A673 (cell line): ENCODE data around the gene RAD21L1. TPM values are rescaled to one million over a fixed set of nuclear protein-coding genes. Genes with fewer than 3 reads are reported as not detected.
A peak's percentile ranks its signal among the peaks of the same experiment; 100 is the strongest.

Source experiments
- BruUV-seq: library from RNA; stranded (reverse); fragments of 400-500 nt; replicated peaks from 2 replicates; lab custom pipeline; 2021; lab: Mats Ljungman, UMichigan
- CTCF ChIA-PET: fragments of 300-600 bp; sonication (Branson Sonifier 250); formaldehyde crosslinking; loops from one replicate; lab custom pipeline; 2022; ENCODE audit warnings: antibody characterized with exemption; lab: Charles Lee
- POLR2A ChIA-PET: fragments of 300-600 bp; sonication (Branson Sonifier 250); formaldehyde crosslinking; loops from one replicate; lab custom pipeline; 2022; ENCODE audit warnings: antibody characterized with exemption; ENCODE audit not compliant: low non-redundant PET; lab: Charles Lee
- DNase-seq: peaks from one replicate; pipeline ENCODE4 v3.0.0-alpha.2; 2015; ENCODE audit warnings: low spot score
- H3K27ac ChIP-seq: fragments of 200-600 bp; sonication (generic); 2 replicates; pipeline ENCODE4 v1.5.1; 2016; ENCODE audit warnings: mixed run types, low read depth, mild to moderate bottlenecking, mixed read lengths, antibody characterized with exemption, low read length; ENCODE audit not compliant: poor library complexity, severe bottlenecking
- H3K27me3 ChIP-seq: fragments of 200-600 bp; sonication (generic); replicated peaks from 2 replicates; pipeline ENCODE4 v1.6.1; 2017; ENCODE audit warnings: mixed run types, low read depth, mild to moderate bottlenecking, mixed read lengths, antibody characterized with exemption, low read length; ENCODE audit not compliant: insufficient read depth, poor library complexity
- H3K36me3 ChIP-seq: fragments of 200-600 bp; sonication (generic); 2 replicates; pipeline ENCODE4 v1.6.1; 2016; ENCODE audit warnings: mixed run types, mild to moderate bottlenecking, mixed read lengths, antibody characterized with exemption, low read length; ENCODE audit not compliant: insufficient read depth, poor library complexity, severe bottlenecking
- H3K4me1 ChIP-seq: fragments of 200-600 bp; sonication (generic); 2 replicates; pipeline ENCODE4 v1.6.1; 2017; ENCODE audit warnings: mixed run types, mild to moderate bottlenecking, mixed read lengths, antibody characterized with exemption, low read length; ENCODE audit not compliant: insufficient read depth, poor library complexity, severe bottlenecking
- H3K4me3 ChIP-seq: fragments of 200-600 bp; sonication (generic); 2 replicates; pipeline ENCODE4 v1.5.1; 2016; ENCODE audit warnings: low read depth, mixed run types, mild to moderate bottlenecking, mixed read lengths, low read length; ENCODE audit not compliant: poor library complexity, severe bottlenecking
- H3K9me3 ChIP-seq: fragments of 200-600 bp; sonication (generic); 2 replicates; pipeline ENCODE4 v1.6.1; 2016; ENCODE audit warnings: mixed run types, low read depth, mild to moderate bottlenecking, mixed read lengths, antibody characterized with exemption, low read length; ENCODE audit not compliant: poor library complexity, severe bottlenecking
- CTCF ChIP-seq: fragments of 300-800, 200-600 bp; sonication (generic); conservative IDR thresholded peaks from 2 replicates; pipeline ENCODE4 v1.5.1; 2017; ENCODE audit warnings: low read depth, mild to moderate bottlenecking, antibody characterized with exemption, low read length, moderate library complexity, mixed read lengths
- EZH2 ChIP-seq: fragments of 200-600 bp; sonication (generic); IDR thresholded peaks from 2 replicates; pipeline ENCODE4 v1.6.1; 2017; ENCODE audit warnings: borderline replicate concordance, low read depth, mild to moderate bottlenecking, mixed read lengths, antibody characterized with exemption, low read length; ENCODE audit not compliant: poor library complexity, severe bottlenecking
- intact Hi-C: fragments of 100-400 bp; cut with micrococcal nuclease; formaldehyde crosslinking; loops from one replicate; pipeline ENCODE4 v1.10.0; 2022; ENCODE audit not compliant: unreplicated experiment
- total RNA-seq: library from RNA; stranded (reverse); gene quantifications from 2 replicates; pipeline ENCODE4 v1.2.3, GENCODE V29; 2021

Gene RAD21L1
- total RNA-seq, 1 experiment from 2014 or later: not detected

- no peak for DNase-seq
- Histone ChIP-seq H3K4me3 (no peak overlapping the region), H3K27ac (no peak overlapping the region), H3K27me3 (peaks cover 18% of the 10 kb centered on the region), H3K4me1 (peaks cover 3% of the 10 kb centered on the region), H3K36me3 (no peaks in the 10 kb centered on the region), H3K9me3 (peaks cover 9% of the 10 kb centered on the region)
- intact Hi-C loops: no loop called here
- POLR2A ChIA-PET: no interaction called here
- TF ChIP-seq EZH2 (no peak), CTCF (no peak)
- CTCF ChIA-PET: no interaction called here
- no TSS peak for BruUV-seq
Measured at GRCh38 chr20:1264727-1265126, 38.9 kb downstream of the RAD21L1 start.

- CTCF ChIA-PET: no interaction called here
- POLR2A ChIA-PET: no interaction called here
- peaks cover 14% of the 10 kb centered on the region for H3K27me3 ChIP-seq
- H3K36me3 ChIP-seq: no peaks in the 10 kb centered on the region
- no TSS peak for BruUV-seq
- peak overlapping the region; percentile 65 for H3K4me3 ChIP-seq
- H3K27ac ChIP-seq: no peak overlapping the region
- no peak for TF ChIP-seq CTCF
- TF ChIP-seq EZH2: no peak
- H3K9me3 ChIP-seq: peaks cover 9% of the 10 kb centered on the region
- intact Hi-C loops: no loop called here
- H3K4me1 ChIP-seq: peaks cover 3% of the 10 kb centered on the region
- DNase-seq: no peak
Measured at GRCh38 chr20:1265226-1265915, 39.5 kb downstream of the RAD21L1 start.

- no peak for TF ChIP-seq CTCF
- TF ChIP-seq EZH2: no peak
- H3K36me3 ChIP-seq: no peaks in the 10 kb centered on the region
- POLR2A ChIA-PET: no interaction called here
- CTCF ChIA-PET: no interaction called here
- H3K4me1 ChIP-seq: peaks cover 3% of the 10 kb centered on the region
- peak overlapping the region; percentile 65 for H3K4me3 ChIP-seq
- H3K27ac ChIP-seq: no peak overlapping the region
- intact Hi-C loops: no loop called here
- peaks cover 9% of the 10 kb centered on the region for H3K9me3 ChIP-seq
- BruUV-seq: no TSS peak
- DNase-seq: no peak
- peaks cover 9% of the 10 kb centered on the region for H3K27me3 ChIP-seq
Measured at GRCh38 chr20:1265916-1266166, 40.0 kb downstream of the RAD21L1 start.
